ENCODE data around the gene MFF. TPM values are rescaled to one million over a fixed set of nuclear protein-coding genes. Genes with fewer than 3 reads are reported as not detected.

MFF gene
- polyA plus RNA-seq, 1 of the 3 experiments (the other 2 are of a cell fraction), result 51.0 TPM

- CTCF ChIA-PET, result no interaction called here
- DNase-seq, result no peak
- H3K27me3 ChIP-seq (ENCODE audit: insufficient read depth), result no peaks in the 10 kb centered on the region
- WGBS (ENCODE audit: low lambda C conversion rate), result 91% methylated on average over 5 of the region's 5 CpGs
- no peaks in the 10 kb centered on the region for H3K9me3 ChIP-seq
- no peaks in the 10 kb centered on the region for H4K20me1 ChIP-seq (ENCODE audit: insufficient read depth)
- no peak overlapping the region for H3K9ac ChIP-seq
- no peaks in the 10 kb centered on the region for H3K36me3 ChIP-seq (replicated peaks in 1 of 2; ENCODE audit: control insufficient read depth in 1 of 2, insufficient read depth in 2 of 2, low read length in 1 of 2)
- no peak overlapping the region for H3K4me2 ChIP-seq
- H3K27ac ChIP-seq (ENCODE audit: low read depth in 2 of 2, low read length in 1 of 2), result no peak overlapping the region
- no peaks in the 10 kb centered on the region for H3F3A ChIP-seq (replicated peaks; ENCODE audit: insufficient read depth)
- H3K4me1 ChIP-seq (ENCODE audit: control insufficient read depth in 1 of 2, insufficient read depth in 2 of 2, low read depth in 1 of 2, low read length in 1 of 2), result no peaks in the 10 kb centered on the region
- no peak overlapping the region for H2AFZ ChIP-seq (ENCODE audit: low read depth)
- H3K9me2 ChIP-seq, result no peaks in the 10 kb centered on the region
- H3K79me2 ChIP-seq (ENCODE audit: insufficient read depth), result no peaks in the 10 kb centered on the region
- H3K4me3 ChIP-seq (ENCODE audit: low read depth in 2 of 2, low read length in 1 of 2), result no peak overlapping the region
- TF ChIP-seq RXRA (IDR thresholded peaks at IDR 0.05; ENCODE audit: borderline replicate concordance, low read depth), result no peak
- TF ChIP-seq TCF12 (IDR thresholded peaks at IDR 0.05), result no peak
- no peak for TF ChIP-seq FOSL2 (IDR thresholded peaks at IDR 0.05; ENCODE audit: borderline replicate concordance, low read depth)
- TF ChIP-seq SIN3A (IDR thresholded peaks at IDR 0.05; ENCODE audit: borderline replicate concordance, low read depth, low read length), result no peak
- no peak for TF ChIP-seq TEAD4 (IDR thresholded peaks at IDR 0.05; ENCODE audit: borderline replicate concordance, insufficient read depth)
- no peak for TF ChIP-seq JUND (IDR thresholded peaks at IDR 0.05)
- TF ChIP-seq MAX (IDR thresholded peaks at IDR 0.05; ENCODE audit: low read depth), result no peak
- TF ChIP-seq RAD21 (IDR thresholded peaks at IDR 0.05; ENCODE audit: low read length), result no peak
- no peak for TF ChIP-seq FOXM1 (IDR thresholded peaks at IDR 0.05; ENCODE audit: low read depth)
- no peak for TF ChIP-seq ELF1 (IDR thresholded peaks at IDR 0.05)
- TF ChIP-seq ZBTB33 (IDR thresholded peaks at IDR 0.05; ENCODE audit: borderline replicate concordance, low read depth), result no peak
- TF ChIP-seq RFX5 (IDR thresholded peaks at IDR 0.05; ENCODE audit: low read length), result no peak
- TF ChIP-seq CHD2 (IDR thresholded peaks at IDR 0.05; ENCODE audit: low read length, partially characterized antibody), result no peak
- no peak for TF ChIP-seq GATA2 (CRISPR knock-in tag; IDR thresholded peaks at IDR 0.05)
- TF ChIP-seq EZH2phosphoT487 (IDR thresholded peaks at IDR 0.05; ENCODE audit: borderline replicate concordance, low read depth), result no peak
- no peak for TF ChIP-seq USF1 (IDR thresholded peaks at IDR 0.05; ENCODE audit: borderline replicate concordance, low read depth)
- TF ChIP-seq MXI1 (IDR thresholded peaks at IDR 0.05; ENCODE audit: low read depth, low read length), result no peak
- no peak for TF ChIP-seq REST (IDR thresholded peaks at IDR 0.05; ENCODE audit: low read depth, low read length)
- TF ChIP-seq RCOR1 (IDR thresholded peaks at IDR 0.05; ENCODE audit: low read length), result no peak
- POLR2A ChIA-PET, result no interaction called here
These were observed 13.1 kb upstream of the MFF start for GRCh38 chr2:227311861-227312506.
